ENCODE measurements around the gene SEMA4A.
A peak's percentile ranks its signal among the peaks of the same experiment; 100 is the strongest.

SEMA4A gene

GRCh38 chr1:156146769-156147405 is 6.5 kb upstream of the SEMA4A start:
- Histone ChIP-seq H3K4me3 (no peak overlapping the region), H3K27me3 (peaks cover 0 to 9% of the 10 kb centered on the region in 2 donors), H3K9me3 (no peaks in the 10 kb centered on the region), H3K27ac (peak overlapping the region; percentile 31 to 33), H3K4me1 (peaks cover 0 to 69% (median 21%) of the 10 kb centered on the region in 4 donors), H3K36me3 (no peaks in the 10 kb centered on the region)
- TF ChIP-seq CTCF (IDR thresholded peaks at IDR 0.05), result no peak
- peak in 1 of 2 donors; percentile 84 for DNase-seq
- intact Hi-C loops (cut with DNase I; ENCODE audit: low total_unique reads), result loop anchor here (5.0 kb wide), 2 partner anchors 65 to 80 kb away; partner anchors contain the start of gene PMF1

DNA sequence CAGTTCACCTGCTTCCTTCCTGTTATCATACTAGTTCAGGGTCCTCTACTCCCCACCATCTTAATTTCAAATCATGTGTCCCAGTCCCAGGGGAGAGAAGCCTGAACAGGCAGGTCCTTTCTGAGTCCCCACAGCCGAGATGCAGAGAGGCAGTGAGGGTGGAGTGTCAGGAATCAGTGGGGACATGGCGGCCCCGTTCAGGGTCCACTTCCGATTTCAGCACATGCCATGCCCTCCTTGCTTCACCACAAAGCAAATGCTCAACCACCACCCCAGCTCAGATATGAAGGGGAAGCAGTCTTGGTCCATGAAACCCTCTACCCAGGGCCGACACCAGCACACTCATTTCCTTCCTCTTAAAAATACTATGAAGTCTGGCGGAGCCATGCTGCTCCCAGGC is 5.2 kb upstream of the SEMA4A start:
- no peak overlapping the region for H3K27ac ChIP-seq
- no peak for TF ChIP-seq CTCF (IDR thresholded peaks at IDR 0.05)
- H3K27me3 ChIP-seq, result peaks cover 0 to 9% of the 10 kb centered on the region in 2 donors
- no peaks in the 10 kb centered on the region for H3K9me3 ChIP-seq
- no peak overlapping the region for H3K4me3 ChIP-seq
- no peak for DNase-seq
- no peaks in the 10 kb centered on the region for H3K36me3 ChIP-seq
- intact Hi-C loops (cut with DNase I; ENCODE audit: low total_unique reads), result loop anchor here (5.0 kb wide), 2 partner anchors 64 to 79 kb away; partner anchors contain the start of gene PMF1
- peaks cover 0 to 62% (median 21%) of the 10 kb centered on the region in 4 donors for H3K4me1 ChIP-seq

GRCh38 chr1:156149374-156150332 is 3.7 kb upstream of the SEMA4A start:
- no peaks in the 10 kb centered on the region for H3K36me3 ChIP-seq
- H3K9me3 ChIP-seq, result no peaks in the 10 kb centered on the region
- no peak for DNase-seq
- peaks cover 0 to 50% (median 21%) of the 10 kb centered on the region in 4 donors for H3K4me1 ChIP-seq
- TF ChIP-seq CTCF (IDR thresholded peaks at IDR 0.05), result no peak
- H3K27ac ChIP-seq, result no peak overlapping the region
- intact Hi-C loops (cut with DNase I; ENCODE audit: low total_unique reads), result loop anchor here (5.0 kb wide), 2 partner anchors 63 to 78 kb away; partner anchors contain the start of gene PMF1
- H3K27me3 ChIP-seq, result peaks cover 0 to 9% of the 10 kb centered on the region in 2 donors
- no peak overlapping the region for H3K4me3 ChIP-seq

GRCh38 chr1:156150333-156151011 is 2.9 kb upstream of the SEMA4A start:
- no peak for DNase-seq
- Histone ChIP-seq H3K36me3 (no peaks in the 10 kb centered on the region), H3K27ac (peak overlapping the region in 1 of 2 donors; percentile 56), H3K27me3 (peaks cover 0 to 9% of the 10 kb centered on the region in 2 donors), H3K4me1 (peaks cover 0 to 45% (median 21%) of the 10 kb centered on the region in 4 donors), H3K9me3 (no peaks in the 10 kb centered on the region), H3K4me3 (no peak overlapping the region)
- intact Hi-C loops (cut with DNase I; ENCODE audit: low total_unique reads), result no loop called here
- TF ChIP-seq CTCF (IDR thresholded peaks at IDR 0.05), result no peak

GRCh38 chr1:156151093-156151688 is 2.2 kb upstream of the SEMA4A start:
- no peak for TF ChIP-seq CTCF (IDR thresholded peaks at IDR 0.05)
- no peak overlapping the region for H3K4me3 ChIP-seq
- no peaks in the 10 kb centered on the region for H3K36me3 ChIP-seq
- H3K9me3 ChIP-seq, result no peaks in the 10 kb centered on the region
- peak overlapping the region in 1 of 2 donors; percentile 56 for H3K27ac ChIP-seq
- peaks cover 0 to 38% (median 15%) of the 10 kb centered on the region in 4 donors for H3K4me1 ChIP-seq
- DNase-seq, result peak in 1 of 2 donors; percentile 82
- H3K27me3 ChIP-seq, result peaks cover 0 to 9% of the 10 kb centered on the region in 2 donors
- intact Hi-C loops (cut with DNase I; ENCODE audit: low total_unique reads), result no loop called here

Measured in tibial artery (tissue), 4 donors.